Measurements from ENCODE around the gene ME2. TPM values are rescaled to one million over a fixed set of nuclear protein-coding genes. Genes with fewer than 3 reads are reported as not detected.

ME2 gene
- total RNA-seq, 4 donors from 2014 or later: 46.1 to 62.8 (median 55.0) TPM

GRCh38 chr18:50934545-50935211 is 55.8 kb downstream of the ME2 start:
- H3K27me3 ChIP-seq: no peaks in the 10 kb centered on the region
- TF ChIP-seq CTCF (IDR thresholded peaks at IDR 0.05) (no peak), POLR2A (IDR thresholded peaks at IDR 0.05; ENCODE audit: low read depth) (no peak), POLR2AphosphoS5 (IDR thresholded peaks at IDR 0.05) (no peak), EP300 (IDR thresholded peaks at IDR 0.05) (no peak)
- H3K36me3 ChIP-seq: peaks cover 0 to 33% (median 11%) of the 10 kb centered on the region in 4 donors
- no peak overlapping the region for H3K27ac ChIP-seq (replicated peaks in 1 of 4)
- H3K4me3 ChIP-seq: no peak overlapping the region
- intact Hi-C loops (cut with DNase I): no loop called here
- WGBS: over 99% methylated on average over 6 of the region's 6 CpGs
- H3K4me1 ChIP-seq: no peaks in the 10 kb centered on the region
- no peaks in the 10 kb centered on the region for H3K9me3 ChIP-seq
- no peak for DNase-seq (ENCODE audit: extremely low spot score)

- Histone ChIP-seq H3K27me3 (no peaks in the 10 kb centered on the region), H3K9me3 (no peaks in the 10 kb centered on the region), H3K36me3 (peaks cover 0 to 42% (median 14%) of the 10 kb centered on the region in 4 donors), H3K4me3 (no peak overlapping the region), H3K27ac (replicated peaks in 1 of 4) (no peak overlapping the region), H3K4me1 (no peaks in the 10 kb centered on the region)
- no peak for DNase-seq (ENCODE audit: extremely low spot score)
- TF ChIP-seq POLR2A (IDR thresholded peaks at IDR 0.05; ENCODE audit: low read depth): no peak
- no peak for TF ChIP-seq EP300 (IDR thresholded peaks at IDR 0.05)
- no peak for TF ChIP-seq POLR2AphosphoS5 (IDR thresholded peaks at IDR 0.05)
- TF ChIP-seq CTCF (IDR thresholded peaks at IDR 0.05): no peak
- 92% methylated on average over 6 of the region's 6 CpGs for WGBS
- intact Hi-C loops (cut with DNase I): no loop called here
Observed at GRCh38 chr18:50935493-50936191, 56.7 kb downstream of the ME2 start.

- Histone ChIP-seq H3K4me1 (no peaks in the 10 kb centered on the region), H3K36me3 (peaks cover 0 to 47% (median 13%) of the 10 kb centered on the region in 4 donors), H3K27me3 (no peaks in the 10 kb centered on the region), H3K9me3 (no peaks in the 10 kb centered on the region), H3K4me3 (no peak overlapping the region), H3K27ac (replicated peaks in 1 of 4) (no peak overlapping the region)
- intact Hi-C loops (cut with DNase I): no loop called here
- no peak for TF ChIP-seq CTCF (IDR thresholded peaks at IDR 0.05)
- TF ChIP-seq POLR2A (IDR thresholded peaks at IDR 0.05; ENCODE audit: low read depth): no peak
- TF ChIP-seq EP300 (IDR thresholded peaks at IDR 0.05): no peak
- WGBS: 86% methylated on average over 1 of the region's 1 CpG
- DNase-seq (ENCODE audit: extremely low spot score): no peak
Observed at GRCh38 chr18:50937183-50937582, 58.3 kb downstream of the ME2 start.

GRCh38 chr18:50938912-50939311 is 60.0 kb downstream of the ME2 start:
- no peak overlapping the region for H3K4me3 ChIP-seq
- H3K36me3 ChIP-seq: peaks cover 0 to 37% (median 14%) of the 10 kb centered on the region in 4 donors
- no peaks in the 10 kb centered on the region for H3K27me3 ChIP-seq
- H3K27ac ChIP-seq (replicated peaks in 1 of 4): no peak overlapping the region
- TF ChIP-seq POLR2AphosphoS5 (IDR thresholded peaks at IDR 0.05) (no peak), CTCF (IDR thresholded peaks at IDR 0.05) (no peak), EP300 (IDR thresholded peaks at IDR 0.05) (no peak), POLR2A (IDR thresholded peaks at IDR 0.05; ENCODE audit: low read depth) (no peak)
- no peaks in the 10 kb centered on the region for H3K9me3 ChIP-seq
- no peak for DNase-seq (ENCODE audit: extremely low spot score)
- no peaks in the 10 kb centered on the region for H3K4me1 ChIP-seq
- intact Hi-C loops (cut with DNase I): no loop called here
- 98% methylated on average over 2 of the region's 2 CpGs for WGBS
